ENCODE measurements around the gene TMEM214.

TMEM214 gene

GRCh38 chr2:27032495-27033252 lies at the start of gene TMEM214:
Gene TMEM214, plus strand, starts transcription at chr2:27032965. Its CDS starts 51 bp downstream, at chr2:27033016.
- peak; percentile 79 to 81 for DNase-seq (ENCODE audit: low read depth in 2 of 2)

GRCh38 chr2:26983746-26984145 lies 49.0 kb upstream of the TMEM214 start:
- DNase-seq (ENCODE audit: low read depth in 2 of 2) = no peak

- DNase-seq (ENCODE audit: low read depth in 2 of 2) = no peak
These were observed 47.0 kb upstream of the TMEM214 start for GRCh38 chr2:26985807-26986206.

GRCh38 chr2:26986576-26986975 lies 46.2 kb upstream of the TMEM214 start:
- DNase-seq (ENCODE audit: low read depth in 2 of 2) = no peak

- no peak for DNase-seq (ENCODE audit: low read depth in 2 of 2)
These were observed 44.5 kb upstream of the TMEM214 start for GRCh38 chr2:26988058-26988860.

GRCh38 chr2:26989156-26989555 lies 43.6 kb upstream of the TMEM214 start:
- no peak for DNase-seq (ENCODE audit: low read depth in 2 of 2)

- DNase-seq (ENCODE audit: low read depth in 2 of 2) = no peak
These were observed 41.0 kb upstream of the TMEM214 start for GRCh38 chr2:26991717-26992116.

GRCh38 chr2:26993768-26994167 lies 39.0 kb upstream of the TMEM214 start:
- DNase-seq (ENCODE audit: low read depth in 2 of 2) = no peak

GRCh38 chr2:26994983-26995382 lies 37.8 kb upstream of the TMEM214 start:
- DNase-seq (ENCODE audit: low read depth in 2 of 2) = no peak

GRCh38 chr2:26997394-26997793 lies 35.4 kb upstream of the TMEM214 start:
- no peak for DNase-seq (ENCODE audit: low read depth in 2 of 2)

GRCh38 chr2:26998323-26998722 lies 34.4 kb upstream of the TMEM214 start:
- no peak for DNase-seq (ENCODE audit: low read depth in 2 of 2)

- DNase-seq (ENCODE audit: low read depth in 2 of 2) = no peak
These were observed 32.5 kb upstream of the TMEM214 start for GRCh38 chr2:27000228-27000627.

- no peak for DNase-seq (ENCODE audit: low read depth in 2 of 2)
These were observed 31.8 kb upstream of the TMEM214 start for GRCh38 chr2:27000995-27001394.

- no peak for DNase-seq (ENCODE audit: low read depth in 2 of 2)
These were observed 30.8 kb upstream of the TMEM214 start for GRCh38 chr2:27001950-27002349.

- no peak for DNase-seq (ENCODE audit: low read depth in 2 of 2)
These were observed 29.8 kb upstream of the TMEM214 start for GRCh38 chr2:27003007-27003406.

GRCh38 chr2:27003857-27004256 lies 28.9 kb upstream of the TMEM214 start:
- DNase-seq (ENCODE audit: low read depth in 2 of 2) = no peak

- DNase-seq (ENCODE audit: low read depth in 2 of 2) = no peak
These were observed 26.0 kb upstream of the TMEM214 start for GRCh38 chr2:27006602-27007415.

GRCh38 chr2:27007416-27008374 lies 25.1 kb upstream of the TMEM214 start:
- no peak for DNase-seq (ENCODE audit: low read depth in 2 of 2)

GRCh38 chr2:27008678-27009077 lies 24.1 kb upstream of the TMEM214 start:
- no peak for DNase-seq (ENCODE audit: low read depth in 2 of 2)

GRCh38 chr2:27009083-27009482 lies 23.7 kb upstream of the TMEM214 start:
- DNase-seq (ENCODE audit: low read depth in 2 of 2) = no peak

- no peak for DNase-seq (ENCODE audit: low read depth in 2 of 2)
These were observed 23.0 kb upstream of the TMEM214 start for GRCh38 chr2:27009716-27010115.
